NCI-H748 (cell line): ENCODE measurements around the gene ARHGEF16.

ENCODE experiments used
- DNase-seq: peaks from one replicate; lab custom pipeline; 2025; ENCODE audit not compliant: unreplicated experiment; lab: John Stamatoyannopoulos, UW

The ARHGEF16 gene

DNA sequence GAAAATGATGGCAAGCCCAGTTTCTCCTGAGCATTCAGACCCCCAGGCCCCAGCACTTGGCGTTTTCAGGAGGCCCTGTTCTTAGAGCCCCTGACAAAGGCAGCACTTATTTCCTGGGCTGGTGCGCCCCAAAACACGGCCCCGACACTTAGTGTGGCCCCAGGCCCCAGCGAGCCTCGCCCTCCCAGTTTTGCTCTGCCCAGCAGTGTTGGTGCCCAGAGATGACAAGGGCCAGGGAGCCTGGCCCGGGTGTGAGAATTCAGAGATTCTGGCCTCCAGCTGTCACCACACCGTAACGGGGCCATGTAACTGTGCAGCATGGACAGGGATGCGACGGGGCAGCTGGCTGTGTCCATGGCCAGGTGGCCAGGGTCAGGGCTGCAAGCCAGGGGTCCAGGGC, 18.0 kb upstream of the ARHGEF16 start:
- DNase-seq, result no peak

DNA sequence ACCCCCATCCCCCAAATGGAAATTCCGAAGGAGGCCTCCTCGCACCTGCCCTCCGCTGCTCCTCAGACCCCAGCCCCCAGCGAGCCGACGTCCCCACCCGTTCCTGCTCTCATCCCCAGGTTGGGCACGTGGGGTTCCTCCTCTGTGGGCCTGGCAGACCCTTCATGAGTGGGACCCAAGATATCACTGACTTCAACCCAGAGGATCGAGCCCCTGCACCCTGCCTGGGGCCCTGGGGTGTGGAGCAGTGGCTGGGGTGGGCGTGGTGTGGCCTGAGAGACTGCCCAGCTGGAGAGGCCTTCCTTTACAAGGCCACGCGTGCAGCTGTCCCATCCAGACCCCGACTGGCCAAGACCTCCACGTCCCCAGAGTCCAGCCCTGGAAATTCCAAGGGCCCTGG, 17.6 kb upstream of the ARHGEF16 start:
- DNase-seq, result no peak

DNA sequence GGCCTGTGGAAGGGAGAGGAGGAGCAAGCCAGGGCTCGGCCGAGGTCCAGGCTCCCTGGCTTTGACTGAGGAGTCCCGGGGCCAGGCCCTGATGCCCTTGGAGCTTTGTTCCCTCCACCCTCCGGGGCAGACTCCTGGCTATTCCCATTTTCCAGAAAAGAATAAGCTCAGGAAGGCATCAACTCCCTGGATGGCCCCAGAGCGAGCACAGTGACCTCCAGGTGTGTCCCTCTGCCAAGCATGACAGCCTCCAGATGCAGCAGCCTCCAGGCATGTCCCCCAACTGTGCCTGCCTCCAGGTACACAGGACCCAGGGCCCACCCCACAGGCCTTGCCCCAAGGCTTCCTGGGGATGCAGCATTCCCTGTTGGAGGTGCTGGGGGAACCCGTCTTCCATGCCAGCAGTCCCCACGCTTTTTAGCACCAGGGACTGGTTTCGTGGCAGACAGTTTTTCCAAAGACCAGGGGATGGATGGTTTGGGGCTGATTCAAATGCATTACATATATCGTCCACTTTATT, 15.7 kb upstream of the ARHGEF16 start:
- no peak for DNase-seq

DNA sequence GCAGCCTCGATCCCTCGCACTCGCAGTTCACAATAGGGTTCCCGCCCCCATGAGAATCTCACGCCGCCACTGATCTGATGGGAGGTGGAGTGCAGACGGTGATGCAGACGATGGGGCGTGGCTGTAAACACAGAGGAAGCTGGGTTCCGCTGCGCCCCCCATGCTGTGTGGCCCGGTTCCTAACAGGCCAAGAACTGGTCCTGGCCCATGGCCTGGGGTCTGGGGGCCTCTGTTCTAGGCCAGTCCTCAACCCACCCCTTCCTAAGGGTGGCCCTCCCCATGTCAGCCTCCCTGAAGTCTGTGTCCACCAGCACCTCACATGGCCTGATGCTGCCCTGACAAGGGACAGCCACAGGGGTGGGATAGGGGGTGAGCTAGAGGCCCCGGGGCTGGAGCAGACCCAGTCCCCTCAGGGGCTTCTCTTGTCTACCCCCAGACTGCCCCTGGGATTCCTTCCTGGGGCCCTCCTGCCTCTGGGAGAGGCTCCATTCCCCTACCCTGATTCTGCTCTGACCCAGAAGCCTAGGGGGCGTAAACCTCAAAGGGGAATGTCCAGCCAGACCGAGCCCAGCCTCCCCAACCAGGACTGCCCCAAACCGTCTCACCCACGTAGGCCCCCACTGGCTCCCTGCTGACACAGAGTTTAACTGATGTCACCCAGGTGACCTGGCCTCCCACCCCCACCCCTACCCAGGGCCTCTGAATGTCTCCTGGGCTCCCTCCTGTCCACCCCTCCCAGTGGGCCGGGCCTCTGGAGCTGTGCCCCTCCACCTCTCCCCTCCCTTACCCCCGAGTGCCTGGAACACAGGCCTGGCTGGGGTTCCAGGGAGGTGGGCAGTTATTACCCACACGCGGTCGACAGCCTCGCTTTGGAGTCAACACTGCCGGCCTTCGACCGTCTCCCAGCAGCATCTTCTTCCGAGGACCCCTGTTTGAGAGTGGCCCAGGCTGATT, 14.8 kb upstream of the ARHGEF16 start:
- DNase-seq, result no peak

DNA sequence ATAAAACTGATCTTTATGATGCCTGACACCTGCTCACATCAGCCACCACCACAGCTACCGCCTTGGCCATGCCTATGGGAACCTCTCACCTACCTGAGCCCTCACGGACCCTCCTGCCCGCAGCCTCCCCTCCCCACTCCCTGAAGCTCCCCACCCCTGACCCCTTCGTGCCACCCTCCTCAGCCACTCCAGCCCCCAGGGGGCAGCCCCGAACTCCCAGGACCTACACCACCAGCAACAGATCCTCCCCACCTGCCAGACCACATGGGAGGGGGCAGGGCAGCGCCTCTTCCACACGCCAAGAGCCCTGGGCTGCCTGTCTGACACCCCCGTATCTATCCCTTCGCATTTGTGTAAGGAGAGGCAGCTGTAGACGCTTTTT, 14.2 kb upstream of the ARHGEF16 start:
- DNase-seq, result no peak

DNA sequence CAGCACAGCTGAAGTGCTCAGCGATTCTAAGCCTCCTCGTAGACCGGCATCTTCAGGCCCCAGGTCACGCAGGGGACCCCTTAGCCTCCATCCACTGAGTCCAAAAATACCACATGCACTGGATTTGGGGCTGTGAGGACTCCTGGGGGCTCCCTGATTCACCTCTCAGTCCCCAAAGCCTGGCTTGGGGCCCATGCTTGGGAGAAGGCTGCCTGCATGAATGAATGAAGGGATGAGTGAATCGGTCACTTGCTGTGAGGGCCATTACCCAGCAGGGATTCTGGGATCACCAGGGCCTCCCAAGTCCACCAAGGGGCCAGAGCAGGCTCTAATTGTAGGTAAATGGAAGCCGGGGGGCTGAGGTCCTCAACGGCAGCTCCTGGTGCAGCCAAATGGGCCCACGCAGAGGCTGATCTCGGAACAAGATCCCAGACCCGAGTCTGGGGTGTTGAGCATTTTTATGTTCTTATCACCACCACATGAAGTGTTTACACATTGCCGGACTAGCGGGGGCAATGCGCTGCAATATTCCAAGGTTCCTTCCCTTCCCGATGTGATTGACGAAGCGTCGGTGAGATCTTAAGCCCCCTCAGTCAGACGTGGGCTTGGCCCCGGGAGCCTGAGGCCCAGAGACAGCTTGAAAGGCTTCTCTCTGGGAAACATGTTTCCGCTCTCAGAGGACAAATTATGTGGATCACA, 13.6 kb upstream of the ARHGEF16 start:
- no peak for DNase-seq

DNA sequence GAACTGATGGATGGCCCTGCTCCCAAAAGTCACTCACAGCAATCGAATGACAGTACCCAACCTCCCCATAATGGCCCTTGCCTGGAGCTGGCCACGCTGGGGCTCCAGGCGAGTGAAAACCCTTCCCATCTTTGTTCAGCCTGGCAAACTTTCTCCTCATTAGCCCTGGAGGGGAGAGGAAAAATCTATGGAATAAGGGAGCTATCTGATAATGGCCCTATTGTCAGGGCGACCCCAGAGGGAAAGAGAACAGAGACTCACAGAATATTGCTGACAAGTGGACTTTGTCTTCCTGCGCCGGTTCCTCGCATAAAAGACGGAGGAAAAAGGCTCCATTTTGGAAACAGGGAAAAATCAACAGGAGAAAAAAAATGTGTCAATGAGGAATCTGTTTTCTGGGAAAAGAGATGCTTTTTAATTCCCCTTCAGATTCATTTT, 13.0 kb upstream of the ARHGEF16 start:
- no peak for DNase-seq

DNA sequence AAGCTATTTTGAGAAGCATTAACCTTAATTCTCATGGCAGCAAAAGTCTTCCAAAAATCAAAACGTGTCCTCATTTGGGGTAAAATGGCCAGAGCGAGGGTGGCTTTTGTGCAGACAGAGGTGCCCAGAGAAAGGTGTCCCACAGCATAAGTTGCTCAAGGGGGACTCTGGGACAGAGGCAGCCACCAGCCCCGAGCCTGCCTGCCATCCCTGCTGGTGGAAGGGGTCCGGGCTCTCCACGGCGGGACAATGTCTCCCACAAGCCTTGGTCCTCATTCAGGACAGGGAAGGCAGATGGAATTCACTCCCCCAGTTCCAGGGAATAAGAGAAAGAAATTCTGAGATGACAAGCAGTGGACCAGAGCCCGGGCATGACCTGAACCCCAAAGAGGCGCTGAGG, 12.6 kb upstream of the ARHGEF16 start:
- no peak for DNase-seq

DNA sequence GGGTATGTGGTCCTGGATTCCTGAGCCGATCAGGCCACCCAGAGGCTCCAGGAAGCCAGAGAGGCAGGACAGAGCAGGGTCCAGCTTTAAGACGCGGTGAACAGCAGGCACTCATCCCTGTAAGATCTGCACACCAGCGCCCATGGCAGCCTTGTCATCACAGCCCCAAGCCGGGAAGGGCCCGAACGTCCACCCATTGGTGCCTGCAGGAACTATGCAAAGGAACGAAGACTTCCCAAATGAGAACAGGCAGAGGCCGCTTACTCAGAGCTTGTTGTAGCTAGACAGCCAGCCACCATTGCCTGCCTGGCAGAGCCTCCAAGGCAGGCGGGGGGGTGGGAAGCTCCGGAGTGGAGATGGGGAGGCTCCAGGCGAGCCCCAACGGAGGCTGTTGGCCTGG, 12.1 kb upstream of the ARHGEF16 start:
- DNase-seq, result no peak

DNA sequence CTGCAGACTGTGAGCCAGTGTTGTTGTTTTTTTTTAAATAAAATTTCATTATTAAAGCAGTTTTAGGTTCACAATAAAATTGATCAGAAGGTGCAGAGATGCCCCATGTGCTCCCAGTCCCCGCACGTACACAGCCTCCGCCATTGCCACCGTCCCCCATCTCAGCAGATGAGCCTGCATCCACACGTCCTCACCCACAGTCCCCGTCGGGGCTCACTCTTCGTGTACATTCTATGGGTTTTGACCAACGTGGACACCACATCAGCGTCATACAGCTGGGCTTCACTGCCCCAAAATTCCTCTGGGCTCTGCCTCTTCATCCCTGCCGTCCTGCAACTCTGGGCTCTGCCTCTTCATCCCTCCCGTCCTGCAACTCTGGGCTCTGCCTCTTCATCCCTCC, 11.6 kb upstream of the ARHGEF16 start:
- no peak for DNase-seq

DNA sequence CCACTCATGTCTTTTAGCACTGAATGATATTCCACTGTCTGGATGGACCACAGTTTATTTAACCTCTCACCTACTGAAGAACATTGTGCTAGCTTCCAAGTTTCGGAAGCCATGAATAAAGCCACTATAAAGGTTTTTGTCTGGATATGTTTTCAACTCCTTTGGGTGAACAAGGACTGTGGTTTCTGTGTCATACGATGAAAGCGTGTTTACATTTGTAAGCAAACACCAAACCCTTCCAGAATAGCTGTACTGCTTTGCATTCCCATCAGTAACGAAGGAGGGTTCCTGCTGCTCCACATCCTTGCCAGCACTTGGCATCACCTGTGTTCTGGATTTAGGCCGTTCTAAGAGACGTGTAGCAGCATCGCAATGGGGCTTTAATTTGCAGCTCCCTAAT, 10.7 kb upstream of the ARHGEF16 start:
- no peak for DNase-seq

DNA sequence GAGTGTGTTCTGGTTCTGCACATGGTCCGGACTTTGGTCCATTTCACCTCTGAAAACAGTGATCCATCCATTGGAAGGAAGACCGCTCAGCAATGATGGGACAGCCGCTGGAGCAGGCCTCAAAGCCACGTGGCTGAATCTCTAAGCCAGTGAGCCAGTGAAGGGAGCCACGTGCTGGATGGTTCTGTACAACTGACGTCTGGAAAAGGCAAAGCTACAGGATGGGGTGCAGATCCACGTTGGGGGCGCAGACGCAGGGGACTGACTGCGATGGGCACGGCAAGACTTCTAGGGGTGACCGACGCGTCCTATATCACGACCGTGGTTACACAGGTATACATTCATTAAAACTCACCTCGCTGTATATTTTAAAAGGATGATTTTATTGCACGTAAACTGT, 10.2 kb upstream of the ARHGEF16 start:
- no peak for DNase-seq

DNA sequence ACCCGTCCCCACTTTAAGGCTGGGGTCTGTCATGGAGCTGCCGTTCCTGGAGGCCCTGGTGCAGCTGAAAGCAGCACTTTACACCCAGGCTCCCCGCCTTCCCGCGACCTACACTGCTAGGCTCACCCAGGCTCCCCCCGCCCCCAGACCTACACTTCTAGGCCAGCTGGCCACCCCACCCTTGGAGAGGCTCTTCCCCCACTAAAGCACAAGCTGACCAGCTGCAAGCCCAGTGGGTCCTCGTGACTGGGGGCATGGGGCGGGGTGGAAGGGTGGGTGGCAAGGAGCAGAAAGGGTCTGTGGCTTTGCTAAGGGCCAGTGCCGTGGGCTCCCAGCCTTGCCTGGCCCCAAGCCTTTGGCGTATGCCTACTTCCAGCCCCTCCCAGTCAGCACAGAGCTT, 9.7 kb upstream of the ARHGEF16 start:
- DNase-seq, result no peak

DNA sequence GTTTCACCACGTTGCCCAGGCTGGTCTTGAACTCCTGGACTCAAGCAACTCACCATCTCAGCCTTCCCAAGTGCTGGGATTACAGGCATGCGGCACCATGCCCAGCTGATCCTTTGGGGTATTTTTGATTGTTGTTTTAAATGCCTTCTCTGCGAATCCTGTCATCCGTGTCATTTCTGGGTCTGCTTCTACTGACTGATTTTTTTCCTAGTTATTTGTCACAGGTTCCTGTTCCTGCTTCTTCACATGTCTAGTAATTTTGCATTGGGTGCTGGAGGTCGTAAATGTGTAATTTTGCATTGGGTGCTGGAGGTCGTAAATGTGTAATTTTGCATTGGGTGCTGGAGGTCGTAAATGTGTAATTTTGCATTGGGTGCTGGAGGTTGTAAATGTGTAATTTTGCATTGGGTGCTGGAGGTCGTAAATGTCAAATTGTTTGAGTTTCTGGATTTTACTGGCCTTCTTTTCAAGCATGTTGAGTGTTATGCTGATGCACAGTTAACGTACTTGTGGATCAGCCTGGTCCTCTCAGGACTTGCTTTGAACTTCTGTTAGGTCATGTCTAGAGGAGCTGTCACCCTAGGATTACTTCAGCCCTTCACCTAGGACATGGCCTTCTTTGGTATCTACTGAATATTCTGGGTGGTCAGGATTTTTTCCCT, 4.1 kb upstream of the ARHGEF16 start:
- DNase-seq, result no peak

DNA sequence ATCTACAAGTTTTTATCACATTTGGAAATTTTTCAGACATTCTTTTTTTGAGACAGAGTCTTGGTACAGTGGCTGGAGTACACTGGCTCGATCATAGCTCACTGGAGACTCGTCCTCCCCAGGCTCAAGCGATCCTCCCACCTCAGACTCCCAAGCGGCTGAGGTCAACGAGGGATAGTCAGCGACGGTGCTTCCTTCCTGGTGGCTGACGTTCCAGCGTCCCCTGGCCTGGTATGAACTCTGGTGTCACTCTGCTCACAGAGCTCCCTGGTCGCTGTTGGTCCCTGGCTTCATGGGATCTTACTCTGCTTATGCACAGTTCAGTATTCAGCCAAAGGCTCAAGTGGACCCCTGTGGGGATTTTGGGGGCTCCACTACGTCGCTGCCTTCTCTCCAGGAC, 3.5 kb upstream of the ARHGEF16 start:
- DNase-seq, result no peak

DNA sequence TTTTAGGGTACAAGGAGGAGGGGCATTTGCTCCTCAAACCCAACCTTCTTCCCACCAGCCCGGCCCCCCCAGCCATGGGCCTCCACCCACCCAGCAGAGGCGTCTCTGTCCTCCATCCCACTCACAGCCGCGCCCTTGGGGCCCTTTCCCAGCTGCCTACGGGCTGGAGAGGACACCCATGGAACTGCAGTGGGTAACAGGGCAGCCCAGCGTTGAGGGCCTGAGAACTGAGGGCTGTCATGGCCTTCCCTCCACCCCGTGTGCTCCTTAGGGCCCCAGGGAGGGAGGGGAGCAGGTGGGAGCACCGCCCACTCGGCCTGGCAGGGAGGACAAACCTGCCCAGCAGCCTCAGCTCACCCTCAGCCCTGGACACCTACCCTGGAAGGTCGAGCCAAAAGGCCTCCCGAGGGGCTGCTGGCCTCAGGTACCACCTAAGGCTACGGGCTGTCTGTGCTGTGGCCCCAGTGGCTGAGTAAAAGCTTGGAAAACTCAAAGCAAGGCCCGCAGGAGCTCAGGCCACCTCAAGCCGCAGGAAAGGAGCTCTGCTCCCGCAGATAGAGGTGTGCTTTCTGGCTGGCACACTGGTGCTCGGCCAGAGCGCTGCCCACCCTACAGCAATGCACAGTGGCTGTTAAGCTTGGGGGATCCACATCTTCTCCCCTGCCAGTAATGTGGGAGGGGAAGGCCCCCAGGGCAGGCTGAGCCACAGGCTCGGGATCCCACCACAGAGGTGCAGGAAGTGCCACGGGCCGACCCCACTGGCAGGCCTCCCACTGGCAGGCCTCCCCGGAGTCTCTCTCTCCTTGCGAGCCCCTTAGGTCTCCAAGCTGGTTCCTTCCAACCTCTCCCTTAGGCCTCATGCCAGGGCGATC, 2.2 kb upstream of the ARHGEF16 start:
- no peak for DNase-seq

DNA sequence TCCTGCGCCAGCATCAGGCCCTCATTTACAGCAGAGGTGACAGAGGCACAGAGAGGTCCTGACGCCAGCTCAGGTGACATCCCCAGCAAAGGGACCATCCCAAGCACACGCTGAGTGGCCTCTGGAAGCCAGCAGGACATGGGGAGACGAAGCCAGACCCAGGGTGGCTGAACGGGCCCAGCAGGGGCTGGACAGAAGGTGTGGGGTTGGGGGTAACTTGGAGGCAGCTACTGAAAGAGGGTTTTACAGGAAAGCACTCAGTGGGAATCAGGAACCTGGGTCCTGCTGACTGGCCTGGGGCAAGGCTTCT, 1.6 kb upstream of the ARHGEF16 start:
- no peak for DNase-seq

DNA sequence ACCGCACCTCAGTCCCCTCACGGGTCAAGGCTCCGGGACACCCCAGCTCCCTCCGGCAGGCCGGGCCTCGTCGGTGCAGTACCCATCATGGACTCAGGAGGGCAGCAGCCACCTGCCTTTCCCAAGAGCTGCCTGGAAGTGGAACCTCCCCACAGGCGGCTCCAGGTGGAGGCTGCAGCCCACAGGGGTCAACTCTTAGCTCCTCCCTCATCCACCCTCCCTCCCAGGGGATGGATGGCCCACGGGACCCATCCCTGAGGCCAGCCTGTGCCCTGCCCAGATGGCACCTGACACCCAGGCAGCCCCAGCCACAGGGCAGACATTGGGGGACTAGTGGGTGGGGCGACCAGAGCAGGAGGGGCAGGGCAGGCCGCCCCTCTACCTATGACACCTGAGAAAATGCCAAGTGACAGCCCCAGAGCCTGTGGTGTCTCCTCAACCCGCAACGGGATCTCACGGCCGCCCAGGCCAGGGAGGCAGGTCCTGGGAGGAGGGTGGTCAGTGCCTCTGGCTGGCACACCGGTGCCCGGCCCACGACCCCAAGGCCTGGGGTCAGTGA, 1.2 kb upstream of the ARHGEF16 start:
- DNase-seq, result peak; percentile 72

DNA sequence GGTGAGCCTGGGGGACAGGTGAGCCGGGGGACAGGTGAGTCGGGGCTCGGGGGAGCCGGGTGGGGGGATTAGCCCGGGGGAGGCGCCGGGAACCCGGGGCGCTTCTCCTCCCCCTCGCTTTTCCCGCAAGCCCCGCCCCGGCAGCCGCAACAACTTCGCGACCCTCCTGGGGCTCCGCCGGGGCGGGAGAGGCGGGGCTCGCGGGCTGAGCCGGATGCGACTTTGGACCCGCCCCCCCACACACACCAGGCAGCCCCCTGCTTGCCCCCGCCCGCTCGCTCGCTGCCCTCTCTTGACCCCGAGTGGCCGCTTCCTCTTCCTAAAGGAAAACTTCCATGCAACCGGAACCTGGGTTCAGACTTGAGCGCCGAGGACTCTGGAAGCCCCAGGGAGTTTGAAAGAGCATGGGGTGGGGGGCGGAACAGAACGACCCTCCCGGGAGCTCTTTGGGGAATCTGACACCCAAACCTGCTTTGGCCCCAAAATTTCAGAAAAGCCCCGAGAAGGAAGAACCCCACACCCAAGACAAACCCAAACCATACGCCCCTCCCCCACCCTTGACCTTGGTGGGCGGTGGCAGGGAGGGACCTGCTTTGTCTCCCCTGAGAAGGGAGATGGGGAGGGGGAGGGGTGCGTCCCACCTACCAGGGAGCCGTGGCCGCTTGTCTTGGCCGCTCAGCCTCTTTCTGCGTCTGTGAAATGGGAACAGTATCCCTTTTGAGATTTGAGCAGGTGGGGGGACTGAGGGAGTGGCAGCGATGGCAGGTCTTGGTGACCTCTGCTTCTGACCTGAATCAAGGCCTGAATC, 550 bp downstream of the ARHGEF16 start:
- peak; percentile 71 for DNase-seq
